Esophagus squamous epithelium (tissue), 4 donors: ENCODE measurements around the gene MICOS13.

Experiments
- POLR2A ChIP-seq, 4 donors: fragments of 450-650 bp; IDR thresholded peaks; one replicate each; pipeline ENCODE4 v1.6.1; 2017; ENCODE audit warnings: antibody characterized with exemption in 4 of 4, mild to moderate bottlenecking in 4 of 4, moderate library complexity in 3 of 4
- TF ChIP-seq, protein P1 (sequence below), 6 experiments: fragments of 450-650 bp in 4 of 6; fragments of 200-600 bp in 2 of 6; sonication (generic) in 2 of 6; IDR thresholded peaks; one replicate each; pipeline ENCODE4 v1.5.1; 2016 to 2019; ENCODE audit warnings: antibody characterized with exemption in 6 of 6, mild to moderate bottlenecking in 4 of 6, moderate library complexity in 4 of 6

GRCh38 chr19:5632241-5632612 is 48.1 kb downstream of the MICOS13 start:
- TF ChIP-seq, protein P1, sequence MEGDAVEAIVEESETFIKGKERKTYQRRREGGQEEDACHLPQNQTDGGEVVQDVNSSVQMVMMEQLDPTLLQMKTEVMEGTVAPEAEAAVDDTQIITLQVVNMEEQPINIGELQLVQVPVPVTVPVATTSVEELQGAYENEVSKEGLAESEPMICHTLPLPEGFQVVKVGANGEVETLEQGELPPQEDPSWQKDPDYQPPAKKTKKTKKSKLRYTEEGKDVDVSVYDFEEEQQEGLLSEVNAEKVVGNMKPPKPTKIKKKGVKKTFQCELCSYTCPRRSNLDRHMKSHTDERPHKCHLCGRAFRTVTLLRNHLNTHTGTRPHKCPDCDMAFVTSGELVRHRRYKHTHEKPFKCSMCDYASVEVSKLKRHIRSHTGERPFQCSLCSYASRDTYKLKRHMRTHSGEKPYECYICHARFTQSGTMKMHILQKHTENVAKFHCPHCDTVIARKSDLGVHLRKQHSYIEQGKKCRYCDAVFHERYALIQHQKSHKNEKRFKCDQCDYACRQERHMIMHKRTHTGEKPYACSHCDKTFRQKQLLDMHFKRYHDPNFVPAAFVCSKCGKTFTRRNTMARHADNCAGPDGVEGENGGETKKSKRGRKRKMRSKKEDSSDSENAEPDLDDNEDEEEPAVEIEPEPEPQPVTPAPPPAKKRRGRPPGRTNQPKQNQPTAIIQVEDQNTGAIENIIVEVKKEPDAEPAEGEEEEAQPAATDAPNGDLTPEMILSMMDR (IDR thresholded peaks at IDR 0.05), result no peak
- no peak for TF ChIP-seq POLR2A (IDR thresholded peaks at IDR 0.05)
